Measurements from ENCODE around the gene RPL10. TPM values are rescaled to one million over a fixed set of nuclear protein-coding genes. Genes with fewer than 3 reads are reported as not detected.

RPL10 gene
- total RNA-seq, 1 experiment from 2014 or later: 2,466 TPM

DNA sequence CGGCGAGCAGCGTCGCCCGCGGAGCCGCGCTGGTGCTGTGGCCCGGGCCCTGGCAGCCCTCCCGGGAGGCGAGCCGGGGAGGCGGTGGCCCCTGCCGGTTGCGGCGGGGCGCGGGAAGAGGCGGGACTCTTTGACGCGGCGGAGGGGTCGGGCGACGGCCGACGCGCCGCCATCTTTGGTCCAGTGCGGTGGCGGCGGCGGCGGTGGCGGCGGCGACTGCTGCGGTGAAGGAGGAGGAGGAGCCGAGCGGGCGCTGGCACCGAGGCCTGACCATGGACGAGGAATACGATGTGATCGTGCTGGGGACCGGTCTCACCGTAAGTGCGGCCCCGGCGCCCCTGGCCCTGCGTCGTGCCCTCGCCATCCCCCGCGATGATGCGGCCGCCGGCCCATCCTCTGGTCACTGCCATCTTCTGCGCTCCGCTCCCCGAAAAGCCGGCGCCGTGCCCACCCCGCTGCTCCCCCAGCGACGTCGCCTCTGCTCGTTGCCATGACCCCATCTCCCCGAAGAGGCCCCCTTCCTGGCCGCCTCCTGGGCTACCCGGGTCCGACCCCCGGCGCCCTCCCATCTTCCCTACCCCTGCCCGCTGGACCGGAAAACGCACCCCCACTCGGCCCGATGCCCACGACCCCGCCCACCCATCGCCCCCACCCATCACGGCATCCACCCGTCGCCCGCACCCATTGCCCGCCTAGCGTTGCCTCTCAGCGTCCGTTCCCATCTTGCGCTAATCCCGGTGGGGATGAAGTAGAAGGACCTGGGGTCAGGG is 39.0 kb downstream of the RPL10 start, which contains the start of gene GDI1:
Gene GDI1, plus strand, starts transcription at position 172 of the 770 bp plus-strand sequence. Its CDS starts 101 bp downstream, at position 273.
- DNase-seq (ENCODE audit: low read depth, low spot score): no peak
- H3K27me3 ChIP-seq (ENCODE audit: control insufficient read depth, insufficient read depth, low read length): no peaks in the 10 kb centered on the region
- no peak for TF ChIP-seq POLR2AphosphoS5 (IDR thresholded peaks at IDR 0.05; ENCODE audit: low read depth, low read length)
- peak; percentile 68; the same call in 1 of the 2 replicates for TF ChIP-seq SIN3A (IDR thresholded peaks at IDR 0.05; ENCODE audit: borderline replicate concordance, insufficient read depth, low read depth, low read length)
- in situ Hi-C loops (cut with HindIII; ENCODE audit: low pct_unique_long_range_greater_than_20kb, low sequenced_read_pairs): no loop called here
- peaks cover 12% of the 10 kb centered on the region for H3K4me1 ChIP-seq (ENCODE audit: control insufficient read depth, insufficient read depth, low read length)
- peak within 1 kb of the TSS; percentile 93 for H3K27ac ChIP-seq (ENCODE audit: low read length)
- no TSS peak for BruUV-seq (replicated peaks)
- CTCF ChIA-PET: no interaction called here
- peak within 1 kb of the TSS; percentile 87 to 90 for H3K4me3 ChIP-seq (ENCODE audit: low read depth in 2 of 2, low read length in 2 of 2)
- intact Hi-C loops (cut with micrococcal nuclease; ENCODE audit: unreplicated experiment): no loop called here
- H3K9me3 ChIP-seq (ENCODE audit: control insufficient read depth, insufficient read depth, low read depth, low read length): no peaks in the 10 kb centered on the region
- peak; percentile 75 for ATAC-seq
- POLR2A ChIA-PET: no interaction called here
- no peaks in the 10 kb centered on the region; the same call in 1 of the 2 replicates for H3K36me3 ChIP-seq (ENCODE audit: control insufficient read depth, insufficient read depth, low read length)

DNA sequence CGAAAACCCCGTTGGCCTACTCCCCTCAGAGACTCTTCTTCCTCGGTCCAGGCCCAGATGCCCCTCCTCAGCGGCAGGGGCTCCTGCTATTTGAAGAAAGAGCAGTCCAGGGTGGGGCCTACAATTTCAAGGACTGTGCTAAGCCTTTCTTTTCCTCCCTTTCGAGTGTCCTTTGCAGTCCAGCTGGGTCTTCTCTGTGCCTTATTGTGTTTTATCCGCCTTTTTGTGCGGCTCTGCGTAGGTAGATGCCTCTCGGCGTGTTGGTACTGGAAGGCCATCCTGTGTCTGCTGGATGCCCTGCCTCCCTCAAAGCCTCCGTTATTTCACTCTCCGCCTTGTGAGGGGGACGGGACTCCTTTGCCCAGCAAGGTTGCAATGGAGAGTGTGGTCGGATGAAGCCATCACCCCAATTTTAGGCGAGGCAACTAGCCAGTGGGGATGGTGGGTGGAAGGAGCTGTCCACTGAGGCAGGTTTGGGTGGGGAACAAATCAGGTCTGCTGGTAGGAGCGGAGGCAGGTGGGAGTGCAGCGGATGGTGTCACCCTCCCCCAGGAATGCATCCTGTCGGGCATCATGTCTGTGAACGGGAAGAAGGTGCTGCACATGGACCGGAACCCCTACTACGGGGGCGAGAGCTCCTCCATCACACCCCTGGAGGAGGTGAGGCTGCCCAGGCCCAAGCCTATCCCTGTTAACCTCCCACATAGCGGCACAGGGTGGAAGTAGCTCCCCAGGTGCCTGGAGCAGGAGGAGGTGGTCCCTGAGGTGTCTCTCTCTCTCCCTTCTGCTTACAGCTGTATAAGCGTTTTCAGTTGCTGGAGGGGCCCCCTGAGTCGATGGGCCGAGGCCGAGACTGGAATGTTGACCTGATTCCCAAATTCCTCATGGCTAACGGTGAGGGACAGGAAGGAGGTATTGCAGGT is 40.1 kb downstream of the RPL10 start:
- ChIA-PET CTCF (interaction anchor here (0.5 kb wide), 1 partner anchor 8 kb away, joined by 5 read pairs; no protein-coding TSS in a partner anchor), POLR2A (no interaction called here)
- intact Hi-C loops (cut with micrococcal nuclease; ENCODE audit: unreplicated experiment) (no loop called here), in situ Hi-C loops (cut with HindIII; ENCODE audit: low pct_unique_long_range_greater_than_20kb, low sequenced_read_pairs) (no loop called here)
- no peaks in the 10 kb centered on the region for H3K36me3 ChIP-seq (ENCODE audit: control insufficient read depth, insufficient read depth, low read length)
- peaks cover 22% of the 10 kb centered on the region for H3K4me1 ChIP-seq (ENCODE audit: control insufficient read depth, insufficient read depth, low read length)
- H3K4me3 ChIP-seq (ENCODE audit: low read depth in 2 of 2, low read length in 2 of 2): peak overlapping the region; percentile 87 to 90
- no peaks in the 10 kb centered on the region for H3K9me3 ChIP-seq (ENCODE audit: control insufficient read depth, insufficient read depth, low read depth, low read length)
- H3K27me3 ChIP-seq (ENCODE audit: control insufficient read depth, insufficient read depth, low read length): no peaks in the 10 kb centered on the region
- 0 out of 2 replicates have a peak, but pooled peaks have one; percentile 10 for TF ChIP-seq SIN3A (IDR thresholded peaks at IDR 0.05; ENCODE audit: borderline replicate concordance, insufficient read depth, low read depth, low read length)
- TF ChIP-seq, protein P1, sequence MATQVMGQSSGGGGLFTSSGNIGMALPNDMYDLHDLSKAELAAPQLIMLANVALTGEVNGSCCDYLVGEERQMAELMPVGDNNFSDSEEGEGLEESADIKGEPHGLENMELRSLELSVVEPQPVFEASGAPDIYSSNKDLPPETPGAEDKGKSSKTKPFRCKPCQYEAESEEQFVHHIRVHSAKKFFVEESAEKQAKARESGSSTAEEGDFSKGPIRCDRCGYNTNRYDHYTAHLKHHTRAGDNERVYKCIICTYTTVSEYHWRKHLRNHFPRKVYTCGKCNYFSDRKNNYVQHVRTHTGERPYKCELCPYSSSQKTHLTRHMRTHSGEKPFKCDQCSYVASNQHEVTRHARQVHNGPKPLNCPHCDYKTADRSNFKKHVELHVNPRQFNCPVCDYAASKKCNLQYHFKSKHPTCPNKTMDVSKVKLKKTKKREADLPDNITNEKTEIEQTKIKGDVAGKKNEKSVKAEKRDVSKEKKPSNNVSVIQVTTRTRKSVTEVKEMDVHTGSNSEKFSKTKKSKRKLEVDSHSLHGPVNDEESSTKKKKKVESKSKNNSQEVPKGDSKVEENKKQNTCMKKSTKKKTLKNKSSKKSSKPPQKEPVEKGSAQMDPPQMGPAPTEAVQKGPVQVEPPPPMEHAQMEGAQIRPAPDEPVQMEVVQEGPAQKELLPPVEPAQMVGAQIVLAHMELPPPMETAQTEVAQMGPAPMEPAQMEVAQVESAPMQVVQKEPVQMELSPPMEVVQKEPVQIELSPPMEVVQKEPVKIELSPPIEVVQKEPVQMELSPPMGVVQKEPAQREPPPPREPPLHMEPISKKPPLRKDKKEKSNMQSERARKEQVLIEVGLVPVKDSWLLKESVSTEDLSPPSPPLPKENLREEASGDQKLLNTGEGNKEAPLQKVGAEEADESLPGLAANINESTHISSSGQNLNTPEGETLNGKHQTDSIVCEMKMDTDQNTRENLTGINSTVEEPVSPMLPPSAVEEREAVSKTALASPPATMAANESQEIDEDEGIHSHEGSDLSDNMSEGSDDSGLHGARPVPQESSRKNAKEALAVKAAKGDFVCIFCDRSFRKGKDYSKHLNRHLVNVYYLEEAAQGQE (IDR thresholded peaks at IDR 0.05; ENCODE audit: insufficient read depth in 1 of 2, low read depth in 2 of 2, low read length in 1 of 2): peak in 1 of 2 experiments; percentile 18; a peak in 1 of 4 replicates
- TF ChIP-seq, protein P2, sequence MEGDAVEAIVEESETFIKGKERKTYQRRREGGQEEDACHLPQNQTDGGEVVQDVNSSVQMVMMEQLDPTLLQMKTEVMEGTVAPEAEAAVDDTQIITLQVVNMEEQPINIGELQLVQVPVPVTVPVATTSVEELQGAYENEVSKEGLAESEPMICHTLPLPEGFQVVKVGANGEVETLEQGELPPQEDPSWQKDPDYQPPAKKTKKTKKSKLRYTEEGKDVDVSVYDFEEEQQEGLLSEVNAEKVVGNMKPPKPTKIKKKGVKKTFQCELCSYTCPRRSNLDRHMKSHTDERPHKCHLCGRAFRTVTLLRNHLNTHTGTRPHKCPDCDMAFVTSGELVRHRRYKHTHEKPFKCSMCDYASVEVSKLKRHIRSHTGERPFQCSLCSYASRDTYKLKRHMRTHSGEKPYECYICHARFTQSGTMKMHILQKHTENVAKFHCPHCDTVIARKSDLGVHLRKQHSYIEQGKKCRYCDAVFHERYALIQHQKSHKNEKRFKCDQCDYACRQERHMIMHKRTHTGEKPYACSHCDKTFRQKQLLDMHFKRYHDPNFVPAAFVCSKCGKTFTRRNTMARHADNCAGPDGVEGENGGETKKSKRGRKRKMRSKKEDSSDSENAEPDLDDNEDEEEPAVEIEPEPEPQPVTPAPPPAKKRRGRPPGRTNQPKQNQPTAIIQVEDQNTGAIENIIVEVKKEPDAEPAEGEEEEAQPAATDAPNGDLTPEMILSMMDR (IDR thresholded peaks at IDR 0.05): no peak
- DNase-seq (ENCODE audit: low read depth, low spot score) (no peak), ATAC-seq (no peak)
- peak overlapping the region; percentile 93 for H3K27ac ChIP-seq (ENCODE audit: low read length)
- BruUV-seq (replicated peaks): TSS peak; percentile 24
